GM12872 (cell line): ENCODE data around the gene IKBKE.

Experiments used
- CTCF ChIP-seq: IDR thresholded peaks from 3 replicates; pipeline ENCODE4 v1.5.1; 2011; ENCODE audit warnings: low read depth, mild to moderate bottlenecking, low read length, moderate library complexity; ENCODE audit not compliant: insufficient read depth

IKBKE gene

GRCh38 chr1:206517784-206518183, 47.5 kb downstream of the IKBKE start:
- TF ChIP-seq CTCF: no peak

- no peak for TF ChIP-seq CTCF
Measured at GRCh38 chr1:206518206-206518605, 47.9 kb downstream of the IKBKE start.

- TF ChIP-seq CTCF: no peak
Measured at GRCh38 chr1:206518743-206519142, 48.5 kb downstream of the IKBKE start.

DNA sequence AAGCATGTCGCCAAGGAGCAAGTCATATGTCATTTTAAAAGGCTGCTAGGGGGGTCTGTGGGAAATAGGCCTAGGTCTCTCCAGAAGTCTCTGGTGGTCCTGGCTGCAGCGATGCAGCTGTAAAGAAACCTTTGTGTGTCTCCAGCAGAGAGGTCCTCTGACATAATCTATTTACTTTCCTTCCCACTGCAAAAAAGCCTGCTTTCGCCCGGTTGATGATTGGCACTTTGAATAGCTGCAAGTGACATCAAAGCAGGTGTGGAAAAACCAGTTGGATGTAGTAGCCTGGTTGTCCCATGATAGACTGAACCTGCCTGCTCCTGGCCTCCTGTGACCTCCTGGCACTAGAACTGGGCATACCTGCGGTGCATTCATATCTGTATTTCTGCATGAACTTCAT, 50.9 kb downstream of the IKBKE start:
- TF ChIP-seq CTCF: no peak

- TF ChIP-seq CTCF: no peak
Measured at GRCh38 chr1:206521694-206522402, 51.6 kb downstream of the IKBKE start.

DNA sequence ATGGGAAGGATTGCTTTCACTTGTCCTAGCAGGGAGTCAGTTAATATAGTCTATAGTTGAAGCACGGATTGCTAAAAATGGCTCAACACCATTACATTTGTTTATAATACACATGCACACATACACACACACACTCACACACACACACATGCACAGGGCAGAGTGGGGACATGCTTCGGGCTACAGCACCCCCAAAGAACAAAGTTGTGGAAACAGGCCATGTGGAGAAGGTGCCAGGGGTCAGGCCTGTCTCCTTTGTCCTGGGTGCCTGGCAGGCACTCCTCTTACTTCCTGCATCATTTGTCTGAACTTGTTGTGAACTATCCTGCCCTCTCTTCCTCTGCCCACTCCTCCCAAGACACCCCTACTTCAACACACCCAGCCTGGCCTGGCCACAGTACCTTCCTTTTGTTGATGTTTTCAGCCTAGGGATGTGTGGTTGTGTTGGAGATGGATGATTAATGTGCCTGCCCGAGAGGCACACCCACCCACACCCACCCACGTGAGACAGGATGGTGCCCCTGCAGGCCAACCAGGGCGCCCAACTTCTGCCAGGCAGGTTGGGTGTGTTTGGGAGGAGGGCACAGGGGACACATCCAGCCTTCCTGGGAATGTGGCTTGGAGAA, 54.6 kb downstream of the IKBKE start:
- TF ChIP-seq CTCF: no peak

- no peak for TF ChIP-seq CTCF
Measured at GRCh38 chr1:206526064-206526911, 56.0 kb downstream of the IKBKE start.
